ENCODE measurements around the gene LCP2. TPM values are rescaled to one million over a fixed set of nuclear protein-coding genes. Genes with fewer than 3 reads are reported as not detected.

LCP2 gene
- total RNA-seq, 4 donors from 2014 or later = 45.8 to 120 (median 55.0) TPM

DNA sequence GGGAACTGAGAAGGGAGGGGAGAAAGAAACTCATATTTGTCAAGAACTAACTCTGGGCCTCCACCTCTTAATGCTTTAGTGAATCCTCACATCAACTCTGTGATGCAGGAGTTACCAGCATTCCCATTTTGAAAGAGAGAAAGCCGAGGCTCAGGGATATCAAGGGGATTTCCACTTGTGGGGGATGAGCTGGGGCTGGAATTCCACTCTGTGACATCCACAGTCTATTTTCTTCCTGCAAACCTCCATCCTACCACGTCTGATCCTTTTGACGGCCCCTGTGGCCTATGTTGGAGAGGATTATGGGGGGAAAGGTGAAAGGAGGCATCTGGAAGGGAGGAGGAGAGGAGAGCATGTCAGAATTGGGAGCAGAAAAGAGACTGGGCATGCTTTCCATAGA is 9.0 kb downstream of the LCP2 start:
- TF ChIP-seq CTCF (IDR thresholded peaks at IDR 0.05; ENCODE audit: low read depth) = no peak

DNA sequence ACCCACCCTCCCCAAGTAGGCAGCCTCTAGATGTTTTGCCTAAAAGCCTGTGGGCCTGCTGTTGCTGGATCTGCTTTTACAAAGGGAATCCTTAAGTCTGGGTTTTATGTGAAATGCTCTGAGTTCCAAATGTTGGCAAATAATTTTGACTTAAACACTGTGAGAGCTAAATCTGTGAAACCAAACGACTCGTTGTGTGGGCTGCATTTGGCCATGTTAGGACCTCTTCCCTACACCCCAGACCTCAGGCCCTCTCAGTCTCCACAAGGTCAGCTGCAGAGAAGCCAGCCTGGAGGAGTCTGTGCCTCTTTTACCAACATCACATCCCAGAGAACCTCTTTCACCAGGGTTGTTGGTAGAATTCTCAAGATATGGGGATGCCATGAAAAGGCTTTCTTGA is 9.4 kb downstream of the LCP2 start:
- TF ChIP-seq CTCF (IDR thresholded peaks at IDR 0.05; ENCODE audit: low read depth) = no peak

DNA sequence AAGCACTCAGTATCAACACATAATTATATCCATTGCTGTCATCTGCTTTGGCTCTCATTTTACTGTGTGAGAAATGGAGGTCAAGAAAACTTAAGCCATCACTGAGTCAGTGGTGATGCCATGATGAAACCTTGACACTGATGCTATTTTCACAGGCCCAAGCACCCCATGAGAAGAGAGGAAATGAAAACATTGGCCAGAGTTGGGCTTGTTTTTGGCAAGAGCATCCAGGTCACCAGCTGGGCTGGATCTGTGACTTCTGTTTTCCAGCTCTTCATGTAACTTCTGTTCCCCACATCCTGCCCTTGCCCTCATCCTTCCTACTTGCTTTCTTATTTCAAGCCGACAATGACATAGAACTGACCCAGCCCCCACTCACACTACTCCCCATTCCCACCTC is 10.0 kb downstream of the LCP2 start:
- no peak for TF ChIP-seq CTCF (IDR thresholded peaks at IDR 0.05; ENCODE audit: low read depth)

DNA sequence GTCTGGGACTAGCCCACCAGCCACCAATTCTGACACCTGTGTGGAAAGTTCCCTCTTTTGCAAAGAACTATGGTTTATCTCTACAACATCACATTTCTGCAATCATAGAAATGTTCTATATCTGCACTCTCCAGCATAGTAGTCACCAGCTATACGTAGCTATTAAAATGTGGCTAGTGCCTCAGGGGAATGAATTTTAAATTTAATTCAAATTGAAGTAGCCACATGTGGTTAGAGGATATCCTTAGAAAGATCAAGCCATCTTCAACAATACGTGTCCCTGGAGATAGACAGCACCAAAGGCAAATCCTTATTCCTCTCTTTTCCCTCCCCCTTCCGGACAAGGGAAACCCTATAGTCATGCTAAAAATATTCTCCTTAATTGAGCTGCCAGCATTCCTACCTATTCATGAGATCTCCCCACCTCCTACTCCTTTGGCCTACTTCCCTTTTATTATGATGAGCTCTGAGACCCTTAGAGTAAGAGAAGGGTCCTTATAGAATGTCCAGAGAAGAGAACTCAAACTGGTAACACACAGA is 11.1 kb downstream of the LCP2 start:
- TF ChIP-seq CTCF (IDR thresholded peaks at IDR 0.05; ENCODE audit: low read depth) = no peak

GRCh38 chr5:170285181-170285580 is 12.4 kb downstream of the LCP2 start:
- no peak for TF ChIP-seq CTCF (IDR thresholded peaks at IDR 0.05; ENCODE audit: low read depth)

DNA sequence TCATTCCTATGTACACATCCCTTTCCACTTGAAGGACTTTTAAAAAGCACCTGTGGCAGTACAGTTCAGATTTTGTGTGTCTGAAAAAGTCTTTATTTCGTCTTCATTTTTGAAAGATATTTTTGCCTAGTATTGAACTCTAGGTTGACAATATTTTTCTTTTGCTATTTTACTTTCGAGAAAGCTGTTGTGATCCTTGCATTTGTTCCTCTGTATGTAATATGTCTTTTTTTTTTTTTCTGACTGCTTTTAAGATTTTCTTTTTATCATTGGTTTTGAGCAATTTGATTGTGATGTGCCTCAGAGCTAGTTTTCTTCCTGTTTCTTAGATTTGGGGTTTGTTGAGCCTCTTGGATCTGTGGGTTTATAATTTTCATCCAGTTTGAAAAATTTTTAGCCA is 13.3 kb downstream of the LCP2 start:
- no peak for TF ChIP-seq CTCF (IDR thresholded peaks at IDR 0.05; ENCODE audit: low read depth)

DNA sequence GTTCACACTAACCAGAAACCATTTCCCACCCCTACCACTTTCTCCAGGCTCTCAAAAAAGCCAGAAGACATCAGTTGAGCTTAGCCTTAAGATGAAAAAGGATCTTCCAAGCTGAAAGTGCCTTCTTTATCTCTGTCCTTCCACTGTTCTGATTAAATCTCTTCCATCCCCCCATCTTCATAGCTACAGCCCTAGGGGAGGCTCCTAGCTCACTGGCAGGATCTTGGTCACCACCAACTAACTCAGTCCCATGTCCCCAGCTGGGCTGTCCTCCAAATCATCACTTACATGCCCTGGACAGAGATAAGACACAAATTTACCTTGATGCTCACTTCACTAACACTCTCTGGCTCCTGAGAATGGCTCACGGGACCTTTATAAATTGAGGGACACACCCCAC is 14.3 kb downstream of the LCP2 start:
- TF ChIP-seq CTCF (IDR thresholded peaks at IDR 0.05; ENCODE audit: low read depth) = no peak
